Activated gamma-delta T cell treated with anti-CD3 and anti-CD28 coated beads, Interleukin-2, amount 50 U/mL, for 16 hours (primary cell): ENCODE results near the gene GAS2L1.

ENCODE experiments used
- DNase-seq: peaks from one replicate; pipeline ENCODE4 v3.0.0-alpha.2; 2020; ENCODE audit warnings: low read depth

The GAS2L1 gene

GRCh38 chr22:29327089-29327764, 20.8 kb downstream of the GAS2L1 start:
- DNase-seq: no peak

GRCh38 chr22:29328055-29328454, 21.6 kb downstream of the GAS2L1 start:
- no peak for DNase-seq

GRCh38 chr22:29328566-29329500, 22.4 kb downstream of the GAS2L1 start:
- DNase-seq: no peak

- DNase-seq: no peak
Observed at GRCh38 chr22:29329581-29329980, 23.1 kb downstream of the GAS2L1 start.

GRCh38 chr22:29330291-29330690, 23.8 kb downstream of the GAS2L1 start:
- DNase-seq: no peak

- DNase-seq: no peak
Observed at GRCh38 chr22:29330753-29331152, 24.3 kb downstream of the GAS2L1 start.

GRCh38 chr22:29331213-29331612, 24.8 kb downstream of the GAS2L1 start:
- DNase-seq: no peak

GRCh38 chr22:29331658-29332300, 25.3 kb downstream of the GAS2L1 start:
- DNase-seq: no peak

GRCh38 chr22:29332886-29333496, 26.5 kb downstream of the GAS2L1 start:
- no peak for DNase-seq

- DNase-seq: no peak
Observed at GRCh38 chr22:29334148-29334547, 27.7 kb downstream of the GAS2L1 start.

- no peak for DNase-seq
Observed at GRCh38 chr22:29334696-29335344, 28.4 kb downstream of the GAS2L1 start.

GRCh38 chr22:29335656-29336055, 29.2 kb downstream of the GAS2L1 start:
- DNase-seq: no peak

- no peak for DNase-seq
Observed at GRCh38 chr22:29336751-29337490, 30.5 kb downstream of the GAS2L1 start.

- no peak for DNase-seq
Observed at GRCh38 chr22:29337631-29338284, 31.3 kb downstream of the GAS2L1 start.

GRCh38 chr22:29338398-29338797, 31.9 kb downstream of the GAS2L1 start:
- no peak for DNase-seq

- DNase-seq: no peak
Observed at GRCh38 chr22:29339381-29340235, 33.2 kb downstream of the GAS2L1 start.

- no peak for DNase-seq
Observed at GRCh38 chr22:29340566-29340965, 34.1 kb downstream of the GAS2L1 start.

GRCh38 chr22:29341056-29341848, 34.8 kb downstream of the GAS2L1 start:
- DNase-seq: no peak

- no peak for DNase-seq
Observed at GRCh38 chr22:29341849-29342127, 35.3 kb downstream of the GAS2L1 start.
